Osteocyte (in vitro differentiated cells): ENCODE measurements around the gene WDR41. TPM values are rescaled to one million over a fixed set of nuclear protein-coding genes. Genes with fewer than 3 reads are reported as not detected.
"Not testable (repeated sequence)": the region's sequence is repeated elsewhere in the genome, so short reads cannot be mapped to it uniquely, and the experiment has no call there.

Experiments
- DNase-seq: peaks from one replicate; pipeline ENCODE4 v3.0.0; 2021; ENCODE audit warnings: mixed read lengths; ENCODE audit not compliant: unreplicated experiment; ENCODE audit errors: extremely low spot score
- H3K27ac Mint-ChIP-seq: one replicate; pipeline ENCODE4 v1.8.0; 2021; ENCODE audit warnings: mild to moderate bottlenecking, mixed read lengths; ENCODE audit not compliant: unreplicated experiment
- H3K27me3 Mint-ChIP-seq: one replicate; pipeline ENCODE4 v1.8.0; 2021; ENCODE audit warnings: mixed read lengths; ENCODE audit not compliant: unreplicated experiment
- H3K36me3 Mint-ChIP-seq: one replicate; pipeline ENCODE4 v1.8.0; 2021; ENCODE audit warnings: mixed read lengths; ENCODE audit not compliant: unreplicated experiment
- H3K4me1 Mint-ChIP-seq: one replicate; pipeline ENCODE4 v1.8.0; 2021; ENCODE audit warnings: mixed read lengths; ENCODE audit not compliant: unreplicated experiment
- H3K4me3 Mint-ChIP-seq: one replicate; pipeline ENCODE4 v1.8.0; 2021; ENCODE audit warnings: mild to moderate bottlenecking, moderate library complexity, mixed read lengths; ENCODE audit not compliant: unreplicated experiment
- H3K9me3 Mint-ChIP-seq: one replicate; pipeline ENCODE4 v1.8.0; 2021; ENCODE audit warnings: mixed read lengths; ENCODE audit not compliant: unreplicated experiment
- CTCF ChIP-seq: fragments of 200-600 bp; sonication (generic); IDR thresholded peaks from 2 replicates; pipeline ENCODE4 v1.5.0; 2021; ENCODE audit warnings: antibody characterized with exemption, mild to moderate bottlenecking, moderate library complexity
- long read RNA-seq: library from polyadenylated mRNA; unstranded; transcript quantifications from one replicate; pipeline ENCODE4 v2.0.0, GENCODE V29; 2021
- total RNA-seq: library from RNA; stranded (reverse); gene quantifications from 2 replicates; pipeline ENCODE4 v1.2.1, GENCODE V29; 2021

Gene WDR41
- 72.1 and 74.6 TPM in 2 replicates for total RNA-seq
- long read RNA-seq, transcript WDR41-227 (11 exons, 1,507 nt) = minor isoform, 8 of 664 reads
- long read RNA-seq, transcript WDR41-201 (13 exons, 3,958 nt) = major isoform, 424 of 664 reads
- long read RNA-seq, transcript WDR41-209 (5 exons, 616 nt) = minor isoform, 9 of 664 reads
- long read RNA-seq, partial matches to known transcripts = 123 of 664 reads
- long read RNA-seq, other reads (novel, unspliced or antisense) = 98 of 664 reads

DNA sequence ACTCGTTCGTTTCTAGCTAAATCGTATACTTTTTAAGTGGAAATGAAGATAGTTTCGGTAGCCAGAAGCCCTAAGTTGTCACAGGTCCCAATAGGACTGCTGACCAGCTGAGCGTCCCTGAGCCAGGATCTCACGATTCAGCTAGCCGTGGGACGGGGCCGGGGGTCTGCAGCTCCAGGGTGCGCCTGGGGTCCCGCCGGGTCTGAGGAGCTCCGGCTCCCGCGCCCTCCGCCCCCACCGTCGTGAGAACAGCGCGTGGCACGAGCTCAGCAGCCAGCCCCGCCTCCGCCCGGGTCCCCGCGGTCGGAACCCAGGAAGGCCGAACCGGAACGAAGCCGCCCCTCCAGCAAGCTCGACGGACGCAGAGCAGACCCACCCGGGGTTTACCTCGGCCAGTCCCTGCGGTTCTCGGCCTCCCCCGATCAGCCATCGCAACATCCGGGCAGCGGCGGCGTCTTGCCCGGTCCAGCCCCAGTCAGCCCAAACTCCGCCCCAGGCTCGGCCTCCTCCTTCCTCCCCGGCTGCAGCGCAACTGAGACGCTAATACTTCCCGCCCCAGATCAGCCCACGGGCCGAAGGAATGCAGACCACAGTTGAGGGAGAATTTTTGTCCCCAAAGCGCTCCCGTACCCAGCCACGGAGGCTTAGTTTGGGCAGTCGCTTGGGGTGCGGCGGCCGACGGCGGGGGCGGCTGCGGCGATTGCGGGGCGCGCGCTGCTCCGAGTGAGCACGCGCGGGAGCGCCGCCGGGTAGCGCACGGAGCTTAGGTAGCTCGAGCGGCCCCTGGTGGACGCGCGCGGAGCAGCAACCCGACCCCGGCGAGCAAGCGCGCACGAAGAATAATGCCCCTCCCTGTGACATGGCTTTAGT is at the start of gene WDR41:
WDR41 (minus strand) TSS at position 534 of the 870 bp plus-strand sequence; CDS start at position 438, 96 bp downstream.
- DNase-seq = peak; percentile 97
- Mint-ChIP-seq H3K27ac (peak within 1 kb of the TSS; percentile 99), H3K4me1 (peaks cover 19% of the 10 kb centered on the region), H3K36me3 (peaks cover 9% of the 10 kb centered on the region), H3K9me3 (no peaks in the 10 kb centered on the region), H3K27me3 (peaks cover 26% of the 10 kb centered on the region), H3K4me3 (peak within 1 kb of the TSS; percentile 95)
- no peak for TF ChIP-seq CTCF

GRCh38 chr5:77531297-77531696 is 39.2 kb upstream of the WDR41 start:
- Mint-ChIP-seq H3K9me3 (peaks cover 6% of the 10 kb centered on the region), H3K4me1 (no peaks in the 10 kb centered on the region), H3K36me3 (peaks cover 2% of the 10 kb centered on the region), H3K27me3 (peaks cover 85% of the 10 kb centered on the region), H3K4me3 (no peak overlapping the region), H3K27ac (no peak overlapping the region)
- no peak for DNase-seq
- TF ChIP-seq CTCF = no peak

GRCh38 chr5:77518304-77518703 is 26.2 kb upstream of the WDR41 start:
- no peak for DNase-seq
- no peaks in the 10 kb centered on the region for H3K9me3 Mint-ChIP-seq
- TF ChIP-seq CTCF = peak; percentile 38
- H3K27ac Mint-ChIP-seq = no peak overlapping the region
- no peak overlapping the region for H3K4me3 Mint-ChIP-seq
- peaks cover 52% of the 10 kb centered on the region for H3K27me3 Mint-ChIP-seq
- no peaks in the 10 kb centered on the region for H3K36me3 Mint-ChIP-seq
- H3K4me1 Mint-ChIP-seq = no peaks in the 10 kb centered on the region

DNA sequence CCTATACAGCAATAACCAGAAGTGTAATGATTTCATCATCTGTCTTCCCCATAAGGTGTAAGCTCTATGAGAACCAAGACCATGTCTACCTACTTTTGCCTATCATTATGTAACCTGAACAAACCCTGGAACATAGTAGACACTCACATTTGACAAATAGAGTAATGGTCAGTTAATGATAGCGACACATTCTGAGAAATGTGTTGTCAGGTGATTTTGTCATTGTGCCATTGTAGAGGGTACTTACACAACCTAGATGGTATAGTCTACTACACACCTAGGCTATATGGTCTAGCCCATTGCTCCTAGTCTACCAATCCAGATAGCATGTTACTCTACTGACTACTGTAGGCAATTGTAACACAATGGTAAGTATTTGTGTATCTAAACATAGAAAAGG is 22.3 kb upstream of the WDR41 start:
- no peak for TF ChIP-seq CTCF
- Mint-ChIP-seq H3K4me1 (no peaks in the 10 kb centered on the region), H3K27ac (no peak overlapping the region), H3K36me3 (no peaks in the 10 kb centered on the region), H3K27me3 (peaks cover 53% of the 10 kb centered on the region), H3K9me3 (no peaks in the 10 kb centered on the region), H3K4me3 (no peak overlapping the region)
- no peak for DNase-seq

DNA sequence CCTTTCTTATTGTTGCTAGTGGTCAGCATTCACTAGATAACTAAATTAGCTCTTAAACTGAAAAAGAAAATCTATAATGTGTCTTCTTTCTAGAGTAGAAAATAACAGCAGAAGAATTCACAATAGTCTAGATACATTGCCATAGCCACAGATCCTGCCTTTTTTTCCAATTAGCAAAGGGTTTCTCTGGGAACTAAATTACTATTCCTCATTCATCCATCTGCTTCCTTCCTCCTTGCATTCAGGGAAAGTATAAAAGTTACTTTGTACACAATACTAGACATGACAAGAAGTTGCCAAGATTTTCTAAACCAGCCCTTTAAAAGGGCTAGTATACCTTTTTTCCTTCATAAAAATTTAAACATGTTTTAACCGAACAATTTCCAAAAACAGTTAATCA is 21.2 kb upstream of the WDR41 start:
- Mint-ChIP-seq H3K4me1 (no peaks in the 10 kb centered on the region), H3K27ac (no peak overlapping the region), H3K4me3 (no peak overlapping the region), H3K27me3 (peaks cover 63% of the 10 kb centered on the region), H3K36me3 (no peaks in the 10 kb centered on the region), H3K9me3 (no peaks in the 10 kb centered on the region)
- no peak for DNase-seq
- TF ChIP-seq CTCF = no peak

DNA sequence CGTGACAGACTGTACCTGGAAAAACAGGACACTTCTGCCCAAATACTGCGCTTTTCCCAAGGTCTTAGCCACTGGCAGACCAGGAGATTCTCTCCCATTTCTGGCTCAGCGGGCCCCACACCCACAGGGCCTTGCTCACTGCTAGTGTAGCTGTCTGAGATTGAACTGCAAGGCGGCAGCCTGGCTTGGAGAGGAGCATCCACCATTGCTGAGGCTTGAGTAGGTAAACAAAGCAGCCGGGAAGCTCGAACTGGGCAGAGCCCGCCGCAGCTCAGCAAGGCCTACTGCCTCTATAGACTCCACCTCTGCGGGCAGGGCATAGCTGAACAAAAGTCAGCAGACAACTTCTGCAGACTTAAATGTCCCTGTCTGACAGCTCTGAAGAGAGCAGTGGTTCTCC is 9.0 kb upstream of the WDR41 start:
- Mint-ChIP-seq H3K9me3 (peaks cover 22% of the 10 kb centered on the region), H3K27me3 (peaks cover 75% of the 10 kb centered on the region)
- not testable (repeated sequence) for H3K27ac Mint-ChIP-seq, H3K4me3 Mint-ChIP-seq, H3K4me1 Mint-ChIP-seq, DNase-seq, H3K36me3 Mint-ChIP-seq
